GM12878 (cell line): Measurements from ENCODE around the gene ZBTB42. TPM values are rescaled to one million over a fixed set of nuclear protein-coding genes. Genes with fewer than 3 reads are reported as not detected.

Source experiments
- ATAC-seq: fragments of 200-7000 bp; cut with Tn5 transposase; 3 replicates; pipeline ENCODE4 v1.9.1; 2020; ENCODE audit warnings: mild to moderate bottlenecking, moderate library complexity
- BruUV-seq: library from RNA; stranded (reverse); fragments of 400-500 nt; replicated peaks from 2 replicates; lab custom pipeline; 2021; lab: Mats Ljungman, UMichigan
- CTCF ChIA-PET: fragments of 300-600 bp; sonication (Branson Sonifier 250); formaldehyde crosslinking; extraction: SDS; loops from one replicate; lab custom pipeline; 2021; ENCODE audit warnings: inconsistent platforms; lab: Yijun Ruan, JAX
- POLR2A ChIA-PET: fragments of 350-600 bp; formaldehyde crosslinking; extraction: SDS; loops from one replicate; lab custom pipeline; 2021; ENCODE audit warnings: inconsistent platforms; lab: Charles Lee
- RAD21 ChIA-PET: fragments of 300-600 bp; sonication (Branson Sonifier 250); formaldehyde crosslinking; loops from one replicate; lab custom pipeline; 2023; ENCODE audit warnings: antibody characterized with exemption; ENCODE audit not compliant: unreplicated experiment; lab: Charles Lee
- SMC1A ChIA-PET: fragments of 300-600 bp; sonication (Branson Sonifier 250); formaldehyde crosslinking; loops from one replicate; lab custom pipeline; 2023; ENCODE audit not compliant: unreplicated experiment, uncharacterized antibody; lab: Charles Lee
- DNase-seq: peaks from one replicate; pipeline ENCODE4 v3.0.0-alpha.2; 2011; ENCODE audit warnings: low read depth, low spot score
- FAIRE-seq: peaks from 3 replicates; lab custom pipeline; 2011; peaks lifted over from hg19 to GRCh38; lab: Jason Lieb, UNC
- H2AFZ ChIP-seq: 2 replicates; pipeline ENCODE4 v1.6.0; 2011; ENCODE audit warnings: low read depth, low read length, control low read depth; ENCODE audit not compliant: control insufficient read depth
- H3K27ac ChIP-seq: 2 replicates; pipeline ENCODE4 v1.5.1; 2011; ENCODE audit warnings: control low read depth; ENCODE audit not compliant: control insufficient read depth, insufficient read depth
- H3K27me3 ChIP-seq, 2 experiments: replicated peaks in 1 of 2; 2 replicates each; pipeline versions ENCODE4 v1.6.0 to v1.6.1; 2011; ENCODE audit warnings: low read length in 1 of 2; ENCODE audit not compliant: control insufficient read depth in 2 of 2, insufficient read depth in 2 of 2
- H3K36me3 ChIP-seq, 2 experiments: 2 replicates each; pipeline ENCODE4 v1.5.1; 2011; ENCODE audit warnings: low read length in 1 of 2; ENCODE audit not compliant: control insufficient read depth in 2 of 2, insufficient read depth in 2 of 2
- H3K4me1 ChIP-seq: 2 replicates; pipeline ENCODE4 v1.6.1; 2011; ENCODE audit warnings: mild to moderate bottlenecking, low read length, moderate library complexity, mixed read lengths; ENCODE audit not compliant: control insufficient read depth, insufficient read depth
- H3K4me2 ChIP-seq: 2 replicates; pipeline ENCODE4 v1.6.0; 2011; ENCODE audit warnings: control low read depth; ENCODE audit not compliant: control insufficient read depth, insufficient read depth
- H3K4me3 ChIP-seq: fragments of 200-600 bp; sonication (generic); 2 replicates; pipeline ENCODE4 v1.5.1; 2016
- H3K79me2 ChIP-seq: 2 replicates; pipeline ENCODE4 v1.6.0; 2011; ENCODE audit warnings: low read length; ENCODE audit not compliant: control insufficient read depth, insufficient read depth
- H3K9ac ChIP-seq: 2 replicates; pipeline ENCODE4 v1.8.0; 2011; ENCODE audit warnings: low read length, control low read depth, mixed read lengths; ENCODE audit not compliant: control insufficient read depth, insufficient read depth
- H3K9me3 ChIP-seq: replicated peaks from 3 replicates; pipeline ENCODE4 v1.5.1; 2011; ENCODE audit warnings: mild to moderate bottlenecking, low read length; ENCODE audit not compliant: control insufficient read depth, insufficient read depth
- H4K20me1 ChIP-seq: 2 replicates; pipeline ENCODE4 v1.6.0; 2011; ENCODE audit not compliant: control insufficient read depth, insufficient read depth
- E2F8 ChIP-seq: fragments of 450-650 bp; IDR thresholded peaks from 2 replicates; pipeline ENCODE4 v1.6.1; 2018; ENCODE audit warnings: mild to moderate bottlenecking, low read depth, moderate library complexity; ENCODE audit not compliant: partially characterized antibody
- ESRRA ChIP-seq: IDR thresholded peaks from 2 replicates; pipeline ENCODE4 v1.6.1; 2012; ENCODE audit warnings: mild to moderate bottlenecking, low read length, improper control_type of control experiment
- WGBS: methylation state at CpG from one replicate; pipeline ENCODE4 v1.1.6; 2016; ENCODE audit warnings: low lambda C conversion rate; ENCODE audit not compliant: insufficient replicate concordance, insufficient coverage; ENCODE audit errors: missing lambda C conversion rate; 5-methylcytosine and 5-hydroxymethylcytosine counted together
- in situ Hi-C: fragments of 300-500 bp; cut with MboI; formaldehyde crosslinking; loops from 9 replicates; pipeline ENCODE4 v1.14.3; 2018; ENCODE audit warnings: mixed read lengths
- intact Hi-C: fragments of 100-400 bp; cut with micrococcal nuclease; formaldehyde crosslinking; loops from one replicate; pipeline ENCODE4 v1.14.2; 2022; ENCODE audit not compliant: unreplicated experiment
- polyA plus RNA-seq, 11 experiments: library from polyadenylated mRNA; depleted of rRNA in 4 of 11; unstranded in 6 of 11; stranded (reverse) in 5 of 11; fragments of >200 nt; fragmentation: Nextera tagmentation in 4 of 11; fragmentation: Illumina TruSeq in 1 of 11; extraction: Ambion mirVana in 4 of 11; extraction: Trizol in 1 of 11; gene quantifications; 1 replicate in 1 of 11; 2 replicates in 10 of 11; pipeline versions ENCODE4 v1.2.1 to v1.2.3, GENCODE V29; 2011 to 2016; ENCODE audit warnings: inconsistent platforms in 2 of 11, missing spikeins in 2 of 11, low read depth in 1 of 11
- total RNA-seq, 4 experiments: library from RNA; depleted of rRNA in 3 of 4; stranded (reverse); fragments of >200 nt in 3 of 4; fragmentation: Illumina TruSeq in 1 of 4; extraction: Trizol in 1 of 4; gene quantifications; 2 replicates each; pipeline versions ENCODE4 v1.2.1 to v1.2.3, GENCODE V29; 2013 to 2021

Gene ZBTB42
- total and polyA plus RNA-seq, 10 of the 15 experiments (the other 5 are each of a cell fraction or from before 2014, with no cell fraction given): 0.05 to 1.2 (median 0.37) TPM; not detected in 2

DNA sequence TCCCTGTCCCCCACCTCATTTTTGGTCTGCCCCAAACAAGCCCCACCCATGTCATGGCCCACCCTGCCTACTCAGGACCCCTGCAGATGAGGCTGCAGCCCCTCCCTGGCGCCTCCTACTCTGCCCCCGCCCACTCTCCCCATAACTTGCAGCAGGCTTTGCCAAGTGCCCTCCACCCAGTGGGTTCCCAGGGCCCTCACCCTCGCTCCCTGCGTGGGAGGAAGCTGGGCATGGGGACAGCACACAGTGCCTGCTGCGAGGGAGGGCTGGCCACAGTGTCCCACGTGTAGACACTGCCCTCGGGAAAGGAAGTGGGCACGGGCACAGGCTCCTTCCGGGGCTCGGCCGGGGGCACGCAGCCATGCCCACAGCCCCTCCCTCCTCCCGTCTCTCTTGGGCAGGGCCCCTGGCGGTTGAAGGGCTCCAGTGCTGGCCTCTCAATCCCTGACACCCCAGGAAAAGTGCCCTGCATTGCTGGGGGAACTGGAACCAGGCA is 14.8 kb upstream of the ZBTB42 start:
- no TSS peak for BruUV-seq
- Histone ChIP-seq H3K4me2 (no peak overlapping the region), H3K4me3 (no peak overlapping the region), H3K9ac (no peak overlapping the region), H2AFZ (no peak overlapping the region), H3K27me3 (no peaks in the 10 kb centered on the region), H4K20me1 (peaks cover 3% of the 10 kb centered on the region; the same call in 1 of the 2 replicates), H3K4me1 (no peaks in the 10 kb centered on the region), H3K9me3 (no peaks in the 10 kb centered on the region), H3K79me2 (peaks cover 2% of the 10 kb centered on the region; the same call in 1 of the 2 replicates), H3K27ac (no peak overlapping the region), H3K36me3 (peaks cover 0 to 6% of the 10 kb centered on the region in 2 experiments; a peak in 2 of 4 replicates)
- in situ Hi-C loops: no loop called here
- ChIA-PET POLR2A (no interaction called here), RAD21 (no interaction called here), SMC1A (no interaction called here), CTCF (no interaction called here)
- DNase-seq: no peak
- WGBS: 63% methylated on average over 10 of the region's 14 CpGs
- intact Hi-C loops: no loop called here
- ATAC-seq: no peak
- TF ChIP-seq ESRRA: no peak
- TF ChIP-seq E2F8: no peak
- FAIRE-seq: no peak
